Caco-2 (cell line): ENCODE results near the gene OPTC. TPM values are rescaled to one million over a fixed set of nuclear protein-coding genes. Genes with fewer than 3 reads are reported as not detected.

Experiments used
- BruUV-seq: library from RNA; stranded (reverse); fragments of 400-500 nt; replicated peaks from 2 replicates; lab custom pipeline; 2021; lab: Mats Ljungman, UMichigan
- CTCF ChIA-PET: fragments of 300-600 bp; sonication (Branson Sonifier 250); formaldehyde crosslinking; loops from one replicate; lab custom pipeline; 2022; ENCODE audit warnings: antibody characterized with exemption; lab: Charles Lee
- POLR2A ChIA-PET: fragments of 300-600 bp; sonication (Branson Sonifier 250); formaldehyde crosslinking; loops from one replicate; lab custom pipeline; 2022; ENCODE audit warnings: antibody characterized with exemption; lab: Charles Lee
- DNase-seq, 2 experiments: peaks; one replicate each; pipeline versions ENCODE4 v3.0.0 to v3.0.0-alpha.2; 2020 to 2022
- H3K27me3 ChIP-seq: replicated peaks from 2 replicates; pipeline ENCODE4 v1.6.0; 2011; ENCODE audit warnings: low read length; ENCODE audit not compliant: control insufficient read depth, insufficient read depth
- H3K36me3 ChIP-seq: 2 replicates; pipeline ENCODE4 v1.5.1; 2011; ENCODE audit warnings: low read length; ENCODE audit not compliant: control insufficient read depth, insufficient read depth
- H3K4me1 ChIP-seq: fragments of 250-450 bp; sonication (Bioruptor Pico); 2 replicates; pipeline ENCODE4 v1.5.1; 2020; ENCODE audit warnings: mild to moderate bottlenecking
- H3K4me3 ChIP-seq: 2 replicates; pipeline ENCODE4 v1.5.1; 2011; ENCODE audit warnings: low read depth, mild to moderate bottlenecking, control low read depth, low read length
- H3K9me3 ChIP-seq: fragments of 250-450 bp; sonication (Bioruptor Pico); 2 replicates; pipeline ENCODE4 v1.5.1; 2020; ENCODE audit warnings: mild to moderate bottlenecking, moderate library complexity
- H3K27ac Mint-ChIP-seq: one replicate; pipeline ENCODE4 v1.8.0; 2022; ENCODE audit warnings: mixed read lengths; ENCODE audit not compliant: unreplicated experiment
- H3K27me3 Mint-ChIP-seq: one replicate; pipeline ENCODE4 v1.8.0; 2022; ENCODE audit warnings: mixed read lengths; ENCODE audit not compliant: insufficient read depth, unreplicated experiment
- H3K36me3 Mint-ChIP-seq: one replicate; pipeline ENCODE4 v1.8.0; 2022; ENCODE audit warnings: mild to moderate bottlenecking, mixed read lengths; ENCODE audit not compliant: insufficient read depth, unreplicated experiment
- H3K4me1 Mint-ChIP-seq: one replicate; pipeline ENCODE4 v1.8.0; 2022; ENCODE audit warnings: low read depth, mixed read lengths; ENCODE audit not compliant: unreplicated experiment
- H3K4me3 Mint-ChIP-seq: one replicate; pipeline ENCODE4 v1.8.0; 2022; ENCODE audit warnings: mild to moderate bottlenecking, moderate library complexity, mixed read lengths; ENCODE audit not compliant: unreplicated experiment
- H3K9me3 Mint-ChIP-seq: one replicate; pipeline ENCODE4 v1.8.0; 2022; ENCODE audit warnings: mixed read lengths; ENCODE audit not compliant: unreplicated experiment
- intact Hi-C: fragments of 100-400 bp; cut with micrococcal nuclease; formaldehyde crosslinking; loops from one replicate; pipeline ENCODE4 v1.10.0; 2022; ENCODE audit not compliant: unreplicated experiment
- total RNA-seq: library from RNA; stranded (reverse); gene quantifications from 2 replicates; pipeline ENCODE4 v1.2.3, GENCODE V29; 2022
- TF ChIP-seq, protein P1 (sequence below), 2 experiments: fragments of 200-600 bp in 1 of 2; IDR thresholded peaks; 1 replicate in 1 of 2; 2 replicates in 1 of 2; pipeline versions ENCODE4 v1.5.1 to v1.8.0; 2011 to 2022; ENCODE audit warnings: antibody characterized with exemption in 1 of 2, control low read depth in 1 of 2, inconsistent platforms in 1 of 2, low read depth in 1 of 2, low read length in 1 of 2, mild to moderate bottlenecking in 1 of 2, moderate library complexity in 1 of 2; ENCODE audit not compliant: insufficient read depth in 1 of 2, severe bottlenecking in 1 of 2, unreplicated experiment in 1 of 2

Gene OPTC
- total RNA-seq, 1 experiment from 2014 or later = not detected

GRCh38 chr1:203534526-203534925, 40.6 kb downstream of the OPTC start:
- no peak overlapping the region for H3K4me3 ChIP-seq
- H3K27me3 Mint-ChIP-seq = no peaks in the 10 kb centered on the region
- POLR2A ChIA-PET = no interaction called here
- no peaks in the 10 kb centered on the region for H3K9me3 ChIP-seq
- H3K9me3 Mint-ChIP-seq = no peaks in the 10 kb centered on the region
- BruUV-seq = no TSS peak
- no peak for DNase-seq
- CTCF ChIA-PET = no interaction called here
- intact Hi-C loops = no loop called here
- H3K36me3 ChIP-seq = no peaks in the 10 kb centered on the region
- H3K4me1 ChIP-seq = peaks cover 34% of the 10 kb centered on the region
- peak overlapping the region; percentile 33 for H3K27ac Mint-ChIP-seq
- TF ChIP-seq, protein P1, sequence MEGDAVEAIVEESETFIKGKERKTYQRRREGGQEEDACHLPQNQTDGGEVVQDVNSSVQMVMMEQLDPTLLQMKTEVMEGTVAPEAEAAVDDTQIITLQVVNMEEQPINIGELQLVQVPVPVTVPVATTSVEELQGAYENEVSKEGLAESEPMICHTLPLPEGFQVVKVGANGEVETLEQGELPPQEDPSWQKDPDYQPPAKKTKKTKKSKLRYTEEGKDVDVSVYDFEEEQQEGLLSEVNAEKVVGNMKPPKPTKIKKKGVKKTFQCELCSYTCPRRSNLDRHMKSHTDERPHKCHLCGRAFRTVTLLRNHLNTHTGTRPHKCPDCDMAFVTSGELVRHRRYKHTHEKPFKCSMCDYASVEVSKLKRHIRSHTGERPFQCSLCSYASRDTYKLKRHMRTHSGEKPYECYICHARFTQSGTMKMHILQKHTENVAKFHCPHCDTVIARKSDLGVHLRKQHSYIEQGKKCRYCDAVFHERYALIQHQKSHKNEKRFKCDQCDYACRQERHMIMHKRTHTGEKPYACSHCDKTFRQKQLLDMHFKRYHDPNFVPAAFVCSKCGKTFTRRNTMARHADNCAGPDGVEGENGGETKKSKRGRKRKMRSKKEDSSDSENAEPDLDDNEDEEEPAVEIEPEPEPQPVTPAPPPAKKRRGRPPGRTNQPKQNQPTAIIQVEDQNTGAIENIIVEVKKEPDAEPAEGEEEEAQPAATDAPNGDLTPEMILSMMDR (IDR thresholded peaks at IDR 0.05; ENCODE audit: insufficient read depth in 1 of 2, low read depth in 1 of 2, low read length in 1 of 2, severe bottlenecking in 1 of 2, unreplicated experiment in 1 of 2) = no peak
- peaks cover 23% of the 10 kb centered on the region for H3K4me1 Mint-ChIP-seq
- H3K36me3 Mint-ChIP-seq = peaks cover 11% of the 10 kb centered on the region
- H3K27me3 ChIP-seq = no peaks in the 10 kb centered on the region
- H3K4me3 Mint-ChIP-seq = no peak overlapping the region

DNA sequence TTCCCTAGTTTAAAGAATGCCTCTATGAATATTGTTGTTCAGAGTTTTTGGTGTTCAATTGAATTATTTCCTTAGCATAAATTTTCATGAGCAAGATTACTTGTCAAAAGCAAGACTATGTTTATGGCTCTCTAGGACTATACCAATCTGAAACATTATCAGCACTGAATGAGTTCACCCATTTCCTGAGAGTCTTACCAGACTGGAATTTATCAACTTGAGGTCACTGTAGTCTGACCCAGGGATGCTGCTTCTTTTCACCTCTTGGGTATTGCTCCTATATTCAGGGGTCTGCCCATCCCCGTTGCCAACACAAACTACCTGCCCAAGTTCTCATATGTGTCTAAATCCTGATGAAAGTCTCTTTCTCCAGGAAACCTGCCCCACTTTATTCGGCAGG, 42.6 kb downstream of the OPTC start:
- peaks cover 23% of the 10 kb centered on the region for H3K4me1 Mint-ChIP-seq
- ChIA-PET CTCF (interaction anchor here (1.9 kb wide), 1 partner anchor 33 kb away, joined by 6 read pairs; no protein-coding TSS in a partner anchor), POLR2A (interaction anchor here (0.6 kb wide), 1 partner anchor 90 kb away, joined by 4 read pairs; the partner anchor contains the start of gene ATP2B4)
- no peaks in the 10 kb centered on the region for H3K27me3 ChIP-seq
- peak overlapping the region; percentile 92 for H3K27ac Mint-ChIP-seq
- H3K4me3 ChIP-seq = no peak overlapping the region
- no TSS peak for BruUV-seq
- H3K9me3 ChIP-seq = no peaks in the 10 kb centered on the region
- intact Hi-C loops = loop anchor here (2.0 kb wide), 1 partner anchor 24 kb away; no protein-coding TSS in a partner anchor
- DNase-seq = no peak
- TF ChIP-seq, protein P1 (IDR thresholded peaks at IDR 0.05; ENCODE audit: insufficient read depth in 1 of 2, low read depth in 1 of 2, low read length in 1 of 2, severe bottlenecking in 1 of 2, unreplicated experiment in 1 of 2) = no peak
- no peaks in the 10 kb centered on the region for H3K27me3 Mint-ChIP-seq
- H3K9me3 Mint-ChIP-seq = no peaks in the 10 kb centered on the region
- peaks cover 34% of the 10 kb centered on the region for H3K4me1 ChIP-seq
- peak overlapping the region; percentile 49 for H3K4me3 Mint-ChIP-seq
- H3K36me3 Mint-ChIP-seq = peaks cover 11% of the 10 kb centered on the region
- no peaks in the 10 kb centered on the region for H3K36me3 ChIP-seq

DNA sequence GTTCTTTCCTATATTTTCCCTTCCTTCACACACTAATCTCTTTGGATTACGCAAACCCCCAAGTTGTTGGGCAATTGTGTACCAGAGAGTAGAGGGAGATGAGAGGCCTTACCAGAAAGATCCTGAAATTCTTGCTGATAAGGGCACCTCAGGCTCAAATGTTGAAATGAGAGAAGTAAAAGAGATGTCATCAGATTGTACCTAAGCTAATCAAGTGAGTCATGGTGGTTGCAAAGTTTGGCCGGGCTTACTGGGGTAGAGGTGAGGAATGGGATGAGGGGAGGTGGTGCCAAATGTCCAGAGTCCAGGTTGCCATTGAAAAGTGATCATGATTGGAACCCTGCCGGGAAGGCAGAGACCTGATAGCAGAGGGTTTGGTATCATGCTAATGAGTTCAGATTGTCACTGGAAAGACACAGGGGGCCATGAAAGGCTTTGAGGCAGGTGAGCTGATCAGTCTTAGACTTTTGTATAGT, 43.1 kb downstream of the OPTC start:
- Histone ChIP-seq H3K36me3 (no peaks in the 10 kb centered on the region), H3K9me3 (no peaks in the 10 kb centered on the region), H3K4me3 (no peak overlapping the region), H3K27me3 (no peaks in the 10 kb centered on the region), H3K4me1 (peaks cover 34% of the 10 kb centered on the region)
- TF ChIP-seq, protein P1 (IDR thresholded peaks at IDR 0.05; ENCODE audit: insufficient read depth in 1 of 2, low read depth in 1 of 2, low read length in 1 of 2, severe bottlenecking in 1 of 2, unreplicated experiment in 1 of 2) = no peak
- H3K9me3 Mint-ChIP-seq = no peaks in the 10 kb centered on the region
- intact Hi-C loops = loop anchor here (1.0 to 2.0 kb wide), 2 partner anchors 24 to 89 kb away; partner anchors contain the start of gene ATP2B4
- DNase-seq = peak; percentile 86 to 89
- BruUV-seq = no TSS peak
- H3K27ac Mint-ChIP-seq = peak overlapping the region; percentile 92
- ChIA-PET POLR2A (interaction anchor here (0.5 to 0.8 kb wide), 3 partner anchors 90 to 232 kb away, joined by 3 to 8 read pairs (median 4); partner anchors contain the start of gene ATP2B4), CTCF (interaction anchor here (0.6 to 1.9 kb wide), 2 partner anchors 12 to 33 kb away, joined by 5 to 6 read pairs; no protein-coding TSS in a partner anchor)
- peaks cover 23% of the 10 kb centered on the region for H3K4me1 Mint-ChIP-seq
- peak overlapping the region; percentile 49 for H3K4me3 Mint-ChIP-seq
- H3K36me3 Mint-ChIP-seq = peaks cover 11% of the 10 kb centered on the region
- H3K27me3 Mint-ChIP-seq = no peaks in the 10 kb centered on the region
